Osteocyte (in vitro differentiated cells): ENCODE results near the gene PCP4L1. TPM values are rescaled to one million over a fixed set of nuclear protein-coding genes. Genes with fewer than 3 reads are reported as not detected.

Source experiments
- DNase-seq: peaks from one replicate; pipeline ENCODE4 v3.0.0; 2021; ENCODE audit warnings: mixed read lengths; ENCODE audit not compliant: unreplicated experiment; ENCODE audit errors: extremely low spot score
- H3K27ac Mint-ChIP-seq: one replicate; pipeline ENCODE4 v1.8.0; 2021; ENCODE audit warnings: mild to moderate bottlenecking, mixed read lengths; ENCODE audit not compliant: unreplicated experiment
- H3K27me3 Mint-ChIP-seq: one replicate; pipeline ENCODE4 v1.8.0; 2021; ENCODE audit warnings: mixed read lengths; ENCODE audit not compliant: unreplicated experiment
- H3K36me3 Mint-ChIP-seq: one replicate; pipeline ENCODE4 v1.8.0; 2021; ENCODE audit warnings: mixed read lengths; ENCODE audit not compliant: unreplicated experiment
- H3K4me1 Mint-ChIP-seq: one replicate; pipeline ENCODE4 v1.8.0; 2021; ENCODE audit warnings: mixed read lengths; ENCODE audit not compliant: unreplicated experiment
- H3K4me3 Mint-ChIP-seq: one replicate; pipeline ENCODE4 v1.8.0; 2021; ENCODE audit warnings: mild to moderate bottlenecking, moderate library complexity, mixed read lengths; ENCODE audit not compliant: unreplicated experiment
- H3K9me3 Mint-ChIP-seq: one replicate; pipeline ENCODE4 v1.8.0; 2021; ENCODE audit warnings: mixed read lengths; ENCODE audit not compliant: unreplicated experiment
- CTCF ChIP-seq: fragments of 200-600 bp; sonication (generic); IDR thresholded peaks from 2 replicates; pipeline ENCODE4 v1.5.0; 2021; ENCODE audit warnings: antibody characterized with exemption, mild to moderate bottlenecking, moderate library complexity
- total RNA-seq: library from RNA; stranded (reverse); gene quantifications from 2 replicates; pipeline ENCODE4 v1.2.1, GENCODE V29; 2021

Gene PCP4L1
- total RNA-seq, 1 donor from 2014 or later = not detected

- no peak for TF ChIP-seq CTCF
- no peak overlapping the region for H3K27ac Mint-ChIP-seq
- no peaks in the 10 kb centered on the region for H3K36me3 Mint-ChIP-seq
- no peak overlapping the region for H3K4me3 Mint-ChIP-seq
- DNase-seq = no peak
- peaks cover 22% of the 10 kb centered on the region for H3K27me3 Mint-ChIP-seq
- no peaks in the 10 kb centered on the region for H3K9me3 Mint-ChIP-seq
- H3K4me1 Mint-ChIP-seq = no peaks in the 10 kb centered on the region
Observed at GRCh38 chr1:161290779-161291178, 32.2 kb downstream of the PCP4L1 start.

GRCh38 chr1:161297415-161297814 is 38.9 kb downstream of the PCP4L1 start:
- no peaks in the 10 kb centered on the region for H3K4me1 Mint-ChIP-seq
- DNase-seq = no peak
- no peak overlapping the region for H3K27ac Mint-ChIP-seq
- H3K9me3 Mint-ChIP-seq = no peaks in the 10 kb centered on the region
- TF ChIP-seq CTCF = no peak
- H3K36me3 Mint-ChIP-seq = no peaks in the 10 kb centered on the region
- H3K4me3 Mint-ChIP-seq = no peak overlapping the region
- H3K27me3 Mint-ChIP-seq = peaks cover 10% of the 10 kb centered on the region

- Mint-ChIP-seq H3K4me1 (no peaks in the 10 kb centered on the region), H3K27me3 (peaks cover 16% of the 10 kb centered on the region), H3K4me3 (no peak overlapping the region), H3K36me3 (no peaks in the 10 kb centered on the region), H3K9me3 (no peaks in the 10 kb centered on the region), H3K27ac (no peak overlapping the region)
- no peak for DNase-seq
- no peak for TF ChIP-seq CTCF
Observed at GRCh38 chr1:161298116-161298515, 39.6 kb downstream of the PCP4L1 start.

GRCh38 chr1:161299347-161299746 is 40.8 kb downstream of the PCP4L1 start:
- no peak overlapping the region for H3K4me3 Mint-ChIP-seq
- DNase-seq = no peak
- no peaks in the 10 kb centered on the region for H3K4me1 Mint-ChIP-seq
- no peak overlapping the region for H3K27ac Mint-ChIP-seq
- no peak for TF ChIP-seq CTCF
- H3K9me3 Mint-ChIP-seq = no peaks in the 10 kb centered on the region
- no peaks in the 10 kb centered on the region for H3K36me3 Mint-ChIP-seq
- H3K27me3 Mint-ChIP-seq = peaks cover 28% of the 10 kb centered on the region

GRCh38 chr1:161300478-161300877 is 41.9 kb downstream of the PCP4L1 start:
- H3K4me1 Mint-ChIP-seq = no peaks in the 10 kb centered on the region
- no peaks in the 10 kb centered on the region for H3K9me3 Mint-ChIP-seq
- H3K4me3 Mint-ChIP-seq = no peak overlapping the region
- no peaks in the 10 kb centered on the region for H3K36me3 Mint-ChIP-seq
- no peak for TF ChIP-seq CTCF
- H3K27me3 Mint-ChIP-seq = peaks cover 30% of the 10 kb centered on the region
- H3K27ac Mint-ChIP-seq = no peak overlapping the region
- DNase-seq = no peak
